ENCODE results near the gene MRPL9.

DNA sequence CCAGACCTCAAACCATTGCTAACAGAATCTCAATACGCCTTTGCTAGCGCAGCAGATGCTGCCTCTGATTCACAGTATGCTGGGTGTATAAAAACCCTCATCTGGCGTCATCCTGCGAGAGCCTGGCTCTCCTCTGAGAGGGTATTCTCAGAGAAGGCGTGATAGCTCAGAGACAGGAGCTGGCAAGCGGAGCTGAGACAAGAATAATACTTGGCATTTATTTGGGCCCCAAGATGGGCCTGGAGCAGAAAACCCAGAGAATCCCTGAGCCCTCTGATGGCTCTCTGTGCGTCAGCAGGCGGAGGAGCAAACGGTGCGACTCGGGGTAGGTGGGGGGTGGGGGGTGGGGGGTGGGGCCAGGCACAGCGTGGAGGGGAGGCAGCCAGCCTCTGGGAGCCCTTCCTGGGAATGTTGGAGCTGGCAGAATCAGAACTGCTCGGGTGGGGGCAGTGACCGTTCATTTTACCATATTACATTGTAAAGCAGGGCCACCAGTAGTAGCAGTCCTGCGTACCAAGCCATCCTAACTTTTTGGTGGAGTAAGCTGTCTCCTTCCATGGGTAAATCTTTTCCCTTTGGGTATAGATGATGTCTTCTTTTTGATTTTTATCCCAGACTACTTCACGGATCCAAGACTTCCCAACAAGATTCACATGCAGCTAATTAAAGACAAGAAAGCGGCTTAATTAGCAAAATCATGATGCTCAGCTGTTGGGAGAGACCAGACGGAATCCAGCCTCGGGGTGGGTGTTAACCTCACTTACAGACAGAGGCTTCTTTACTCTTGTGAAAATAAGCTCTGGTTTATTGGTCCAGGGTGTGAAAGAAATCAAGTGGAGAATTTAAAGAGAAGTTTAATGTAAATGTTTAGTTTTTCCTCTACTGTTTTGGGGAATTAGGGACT lies 34.9 kb downstream of the MRPL9 start:
- TF ChIP-seq CTCF (conservative IDR thresholded peaks at IDR 0.05) (no peak), ZFX (IDR thresholded peaks at IDR 0.05) (no peak)
